Fibroblast of skin of left biceps (primary cell): ENCODE results near the gene SLC39A9.

ENCODE experiments used
- DNase-seq, 2 experiments: peaks; one replicate each; pipeline ENCODE4 v3.0.0-alpha.2; 2013; ENCODE audit warnings: low read depth in 2 of 2

The SLC39A9 gene

GRCh38 chr14:69499436-69499835 is 100.9 kb downstream of the SLC39A9 start:
- DNase-seq, result no peak

- no peak for DNase-seq
Observed at GRCh38 chr14:69500096-69500495, 101.6 kb downstream of the SLC39A9 start.

GRCh38 chr14:69500736-69501135 is 102.2 kb downstream of the SLC39A9 start:
- DNase-seq, result no peak

GRCh38 chr14:69501423-69501838 is 102.9 kb downstream of the SLC39A9 start:
- no peak for DNase-seq

GRCh38 chr14:69504775-69505174 is 106.3 kb downstream of the SLC39A9 start:
- DNase-seq, result no peak

- no peak for DNase-seq
Observed at GRCh38 chr14:69505338-69506240, 107.1 kb downstream of the SLC39A9 start.

GRCh38 chr14:69506241-69506595 is 107.7 kb downstream of the SLC39A9 start:
- no peak for DNase-seq
